ENCODE data around the gene SYNE1.

GRCh38 chr6:152119831-152120230 is 517.3 kb downstream of the SYNE1 start:
- no peak for TF ChIP-seq GATA2 (IDR thresholded peaks at IDR 0.05; ENCODE audit: low read depth, low read length)
- TF ChIP-seq GATA3 (IDR thresholded peaks at IDR 0.05; ENCODE audit: low read depth, low read length) = no peak

Measured in SH-SY5Y (cell line).